Activated effector memory CD4-positive, alpha-beta T cell treated with Interleukin-2 at 50 U/mL for 16 hours (primary cell): ENCODE measurements around the gene SUSD5.

Experiments used
- DNase-seq: peaks from one replicate; pipeline ENCODE4 v3.0.0-alpha.2; 2020

SUSD5 gene

GRCh38 chr3:33218446-33219174, at the start of gene SUSD5:
SUSD5 (minus strand) TSS chr3:33218810; CDS start chr3:33218797, 13 bp downstream.
- DNase-seq: no peak

DNA sequence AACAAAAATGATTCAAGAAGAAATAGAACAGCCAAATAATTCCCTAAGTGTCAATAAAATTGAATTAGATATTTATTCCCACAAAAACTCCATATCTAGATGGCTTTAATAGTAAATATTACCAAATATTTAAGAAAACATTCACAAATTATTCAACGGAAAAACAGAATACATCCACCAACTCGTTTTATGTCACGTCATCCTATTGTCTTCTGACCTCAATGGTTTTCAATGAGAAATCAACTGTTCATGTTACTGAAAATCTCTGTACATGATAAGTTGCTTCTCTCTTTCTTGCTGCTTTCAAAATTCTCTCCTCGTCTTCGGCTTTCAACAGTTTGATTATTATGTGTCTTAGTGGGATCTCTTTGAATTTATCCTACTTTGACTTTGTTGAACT, 41.5 kb upstream of the SUSD5 start:
- no peak for DNase-seq

DNA sequence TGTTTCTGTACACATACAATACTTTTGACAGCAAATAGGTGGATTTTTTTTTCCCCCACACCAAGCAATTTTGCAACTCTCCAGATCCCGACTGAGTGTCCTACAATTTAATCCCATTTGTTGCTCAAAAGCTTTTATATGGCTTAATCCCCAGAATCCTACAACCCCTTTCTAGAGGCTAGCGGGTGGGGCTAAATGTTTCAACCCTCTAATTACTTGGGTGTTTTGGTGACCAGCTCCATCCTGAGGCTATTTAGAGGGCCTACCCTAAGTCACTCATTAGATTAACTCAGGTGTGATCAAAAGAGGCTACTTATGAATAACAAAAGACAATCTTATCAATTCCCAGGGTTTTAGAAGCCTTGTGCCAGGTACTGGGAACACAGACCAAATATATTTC, 37.6 kb upstream of the SUSD5 start:
- DNase-seq: no peak

DNA sequence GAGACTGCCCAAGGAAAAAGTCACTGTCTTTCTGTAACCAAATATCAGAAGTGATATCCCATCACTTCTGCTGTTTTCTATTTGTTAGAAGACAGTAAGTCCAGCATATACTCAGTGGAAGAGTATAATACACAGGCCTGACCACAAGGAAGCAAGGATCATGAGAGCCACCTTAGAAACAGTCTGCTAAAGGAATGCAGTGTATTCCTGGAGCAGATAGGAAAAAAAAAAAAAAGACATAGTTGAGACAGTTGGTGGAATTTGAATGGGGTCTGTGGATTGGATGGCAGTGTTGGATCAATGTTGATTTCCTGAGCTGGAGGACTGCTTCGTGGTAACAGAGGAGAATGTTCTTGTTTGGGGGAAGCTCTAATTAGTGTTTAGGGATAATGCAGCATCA, 32.1 kb upstream of the SUSD5 start:
- DNase-seq: no peak

- DNase-seq: no peak
Measured at GRCh38 chr3:33246786-33247185, 28.2 kb upstream of the SUSD5 start.

DNA sequence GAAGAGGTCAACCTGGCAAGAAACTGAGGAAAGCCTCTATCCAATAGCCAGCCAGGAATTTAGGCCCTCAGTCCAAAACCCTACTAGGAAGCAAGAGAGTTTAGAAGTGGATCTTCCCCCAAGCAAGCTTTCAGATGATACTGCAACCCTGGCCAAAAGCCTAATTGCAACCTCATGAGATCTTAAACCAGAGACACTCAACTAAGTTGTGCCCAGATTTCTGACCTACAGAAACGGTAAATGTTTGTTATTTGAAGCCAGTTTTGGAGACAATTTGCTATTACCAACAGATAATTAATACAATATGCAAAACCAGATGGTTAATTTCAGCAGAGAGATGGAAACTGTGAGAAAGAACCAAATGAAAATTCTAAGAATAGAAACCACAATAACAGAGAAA, 21.7 kb upstream of the SUSD5 start:
- no peak for DNase-seq

GRCh38 chr3:33238923-33239322, 20.3 kb upstream of the SUSD5 start:
- DNase-seq: no peak

- no peak for DNase-seq
Measured at GRCh38 chr3:33237439-33237838, 18.8 kb upstream of the SUSD5 start.

DNA sequence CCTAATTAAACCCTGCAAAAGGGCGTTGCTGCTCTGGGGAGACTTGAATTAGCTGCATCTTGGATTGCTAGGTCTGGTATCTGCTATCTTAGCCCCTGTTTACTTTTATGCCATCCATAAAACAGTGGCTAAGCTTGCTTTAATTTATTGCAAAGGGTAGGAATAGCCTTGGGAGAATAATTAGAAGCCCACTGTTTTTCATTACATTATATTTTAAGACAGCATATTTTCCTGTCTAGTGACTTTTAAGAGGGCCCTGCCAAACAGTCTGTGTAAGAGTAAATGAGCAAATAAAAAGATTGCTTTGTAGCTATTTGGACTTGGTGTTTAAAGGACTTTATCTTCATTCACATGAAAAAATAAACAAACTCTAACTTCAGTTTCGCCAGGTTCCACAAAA, 17.4 kb upstream of the SUSD5 start:
- no peak for DNase-seq

GRCh38 chr3:33233884-33234283, 15.3 kb upstream of the SUSD5 start:
- no peak for DNase-seq

DNA sequence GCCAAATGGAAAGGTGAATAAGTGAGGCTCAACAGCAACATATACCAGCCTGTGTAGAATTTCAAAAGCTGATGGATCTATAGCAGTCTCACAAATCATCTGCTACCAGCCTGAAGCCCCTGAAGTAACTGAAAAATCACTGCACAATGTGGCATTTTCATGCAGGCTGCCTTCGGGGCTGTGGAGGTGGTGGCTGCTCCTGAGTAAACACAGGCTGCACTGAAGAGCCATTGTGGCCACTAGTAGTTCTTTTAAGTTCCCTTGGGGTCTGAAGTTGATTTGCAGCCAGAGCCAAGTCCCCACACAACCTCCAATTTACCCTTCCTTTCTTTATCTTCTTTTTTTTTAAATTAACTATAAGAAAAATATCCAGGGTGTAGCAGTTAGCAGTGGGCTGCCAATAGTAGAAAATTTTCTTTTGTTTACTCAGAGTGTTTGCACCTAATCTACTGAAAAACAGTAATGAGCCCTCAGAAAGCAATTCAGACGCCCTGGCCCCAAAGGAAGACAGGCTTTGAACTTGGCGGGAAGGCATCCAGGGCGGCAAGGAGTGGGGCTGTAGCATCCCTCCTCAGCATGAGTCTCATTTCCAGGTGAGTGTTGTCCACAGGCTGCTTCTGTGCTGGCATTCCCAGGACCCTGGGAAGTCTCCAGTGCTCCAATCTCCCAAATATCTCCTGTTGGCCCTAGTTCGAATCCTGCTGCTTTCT, 13.3 kb upstream of the SUSD5 start:
- no peak for DNase-seq

GRCh38 chr3:33229947-33230346, 11.3 kb upstream of the SUSD5 start:
- DNase-seq: no peak

- no peak for DNase-seq
Measured at GRCh38 chr3:33229066-33229465, 10.5 kb upstream of the SUSD5 start.

- DNase-seq: no peak
Measured at GRCh38 chr3:33221241-33221640, 2.6 kb upstream of the SUSD5 start.

DNA sequence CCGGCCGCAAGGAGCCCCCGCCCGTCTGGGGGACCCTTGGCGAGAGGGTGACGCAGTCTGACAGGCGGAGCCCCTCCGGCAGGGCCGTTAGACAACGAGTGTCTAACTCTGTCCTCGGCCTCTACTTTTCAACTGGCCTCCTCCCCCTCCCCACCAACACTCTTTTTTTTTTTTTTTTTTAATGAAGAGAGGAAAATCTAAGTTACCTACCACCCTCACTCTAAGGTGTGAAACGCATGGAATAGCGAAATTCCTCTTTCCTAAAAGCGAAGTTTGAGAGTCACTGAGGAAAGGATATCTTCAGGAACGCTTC, 521 bp upstream of the SUSD5 start:
- DNase-seq: no peak

DNA sequence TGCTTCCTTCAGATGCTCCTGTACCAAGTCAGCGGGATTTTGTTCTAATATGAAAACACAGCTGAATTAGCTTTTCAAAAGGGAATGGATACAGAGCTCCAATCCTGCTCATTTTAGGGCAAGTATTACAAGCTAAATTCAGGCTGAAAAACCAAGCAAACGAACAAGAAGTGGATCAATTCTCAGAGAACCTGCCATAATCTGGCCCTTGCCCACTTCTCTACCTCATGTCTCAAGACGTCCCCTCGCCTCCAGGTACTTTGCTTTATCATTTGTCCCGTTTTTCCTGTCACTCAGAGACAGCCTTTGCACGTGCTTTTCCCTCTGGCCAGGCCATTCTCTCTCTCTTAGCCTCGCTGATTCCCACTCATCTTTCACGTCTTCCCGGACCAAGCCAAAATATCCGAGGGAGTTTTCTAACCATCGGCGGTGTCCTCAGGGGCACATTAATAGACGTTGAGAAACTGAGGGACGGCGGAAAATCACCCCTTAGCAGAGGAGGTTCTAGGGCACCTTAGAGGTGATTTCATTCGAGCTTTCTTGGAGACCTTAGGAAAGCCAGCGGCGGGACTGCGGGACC, 654 bp downstream of the SUSD5 start:
- no peak for DNase-seq

GRCh38 chr3:33215739-33216138, 2.9 kb downstream of the SUSD5 start:
- DNase-seq: no peak

DNA sequence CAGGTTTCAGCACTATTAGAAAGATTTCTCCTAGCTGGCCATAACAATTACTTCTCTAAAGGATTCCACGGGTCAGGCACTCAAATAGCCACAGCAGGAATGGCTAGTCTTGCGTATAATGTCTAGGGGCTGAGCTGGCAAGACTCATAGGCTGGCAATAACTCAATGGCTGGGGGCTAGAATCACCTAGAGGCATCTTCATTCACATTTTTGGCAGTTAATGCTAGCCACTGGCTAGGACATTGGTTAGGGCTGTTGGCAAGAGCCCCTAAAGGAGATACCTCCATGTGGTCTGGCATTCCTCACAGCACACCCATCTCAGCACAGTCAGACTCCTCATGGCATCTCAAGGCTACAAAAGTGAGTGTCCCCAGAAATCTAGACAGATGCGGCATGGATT, 6.2 kb downstream of the SUSD5 start:
- no peak for DNase-seq

DNA sequence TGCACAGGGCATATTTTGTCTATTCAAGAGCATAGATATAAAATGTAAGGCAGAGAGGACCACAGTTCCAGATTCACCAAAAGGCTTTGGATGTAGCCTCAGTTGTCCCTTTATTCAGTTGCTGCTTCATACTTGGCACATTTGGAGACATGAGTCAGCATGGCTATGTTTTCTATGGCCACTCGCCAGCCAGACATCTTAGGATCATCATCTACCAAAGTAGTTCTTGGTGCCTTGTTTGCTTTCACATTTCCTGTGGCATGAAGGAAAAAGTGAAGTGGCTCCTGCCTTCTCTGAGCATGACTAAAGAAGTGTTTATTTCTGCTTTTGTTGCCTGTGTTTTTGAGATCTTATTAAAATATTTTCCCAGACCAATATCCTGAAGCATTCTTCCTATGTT, 7.2 kb downstream of the SUSD5 start:
- no peak for DNase-seq

GRCh38 chr3:33209357-33209756, 9.3 kb downstream of the SUSD5 start:
- DNase-seq: no peak

- no peak for DNase-seq
Measured at GRCh38 chr3:33202711-33203457, 15.7 kb downstream of the SUSD5 start.

- no peak for DNase-seq
Measured at GRCh38 chr3:33201195-33201594, 17.4 kb downstream of the SUSD5 start.

- no peak for DNase-seq
Measured at GRCh38 chr3:33196538-33196937, 22.1 kb downstream of the SUSD5 start.

- DNase-seq: no peak
Measured at GRCh38 chr3:33194303-33194702, 24.3 kb downstream of the SUSD5 start.
